Neutrophil (primary cell): ENCODE measurements around the gene EPN2.
"Not testable (repeated sequence)": the region's sequence is repeated elsewhere in the genome, so short reads cannot be mapped to it uniquely, and the experiment has no call there.

Experiments
- H3K27ac ChIP-seq: fragments of 200-600 bp; sonication (generic); 2 replicates; pipeline ENCODE4 v1.5.1; 2016; ENCODE audit warnings: mild to moderate bottlenecking, moderate library complexity
- H3K27me3 ChIP-seq: fragments of 200-600 bp; sonication (generic); 2 replicates; pipeline ENCODE4 v1.6.0; 2016; ENCODE audit warnings: mild to moderate bottlenecking
- H3K36me3 ChIP-seq: fragments of 200-600 bp; sonication (generic); 2 replicates; pipeline ENCODE4 v1.5.1; 2017
- H3K4me1 ChIP-seq, 2 experiments: fragments of 200-600 bp in 1 of 2; sonication (generic) in 1 of 2; 1 replicate in 1 of 2; 2 replicates in 1 of 2; pipeline versions ENCODE4 v1.5.1 to v1.6.1; 2013 to 2016; ENCODE audit warnings: low read depth in 1 of 2, low read length in 1 of 2, mild to moderate bottlenecking in 1 of 2, moderate library complexity in 1 of 2; ENCODE audit not compliant: control insufficient read depth in 1 of 2, insufficient read depth in 1 of 2
- H3K4me3 ChIP-seq, 2 experiments: fragments of 200-600 bp in 1 of 2; sonication (generic) in 1 of 2; 1 replicate in 1 of 2; 2 replicates in 1 of 2; pipeline ENCODE4 v1.5.1; 2013 to 2016; ENCODE audit warnings: low read depth in 1 of 2, low read length in 1 of 2, mild to moderate bottlenecking in 1 of 2, moderate library complexity in 1 of 2
- H3K9me3 ChIP-seq: fragments of 200-600 bp; sonication (generic); 2 replicates; pipeline ENCODE4 v1.5.1; 2016
- CTCF ChIP-seq: fragments of 200-600 bp; sonication (generic); IDR thresholded peaks from 2 replicates; pipeline ENCODE4 v1.5.1; 2016; ENCODE audit warnings: antibody characterized with exemption

Gene EPN2

GRCh38 chr17:19271780-19272357 lies 34.7 kb downstream of the EPN2 start:
- TF ChIP-seq CTCF, result no peak
- Histone ChIP-seq H3K36me3 (no peaks in the 10 kb centered on the region), H3K27ac (no peak overlapping the region), H3K9me3 (no peaks in the 10 kb centered on the region), H3K4me3 (no peak overlapping the region), H3K27me3 (peaks cover 35% of the 10 kb centered on the region), H3K4me1 (peaks cover 36 to 42% of the 10 kb centered on the region in 2 experiments)

DNA sequence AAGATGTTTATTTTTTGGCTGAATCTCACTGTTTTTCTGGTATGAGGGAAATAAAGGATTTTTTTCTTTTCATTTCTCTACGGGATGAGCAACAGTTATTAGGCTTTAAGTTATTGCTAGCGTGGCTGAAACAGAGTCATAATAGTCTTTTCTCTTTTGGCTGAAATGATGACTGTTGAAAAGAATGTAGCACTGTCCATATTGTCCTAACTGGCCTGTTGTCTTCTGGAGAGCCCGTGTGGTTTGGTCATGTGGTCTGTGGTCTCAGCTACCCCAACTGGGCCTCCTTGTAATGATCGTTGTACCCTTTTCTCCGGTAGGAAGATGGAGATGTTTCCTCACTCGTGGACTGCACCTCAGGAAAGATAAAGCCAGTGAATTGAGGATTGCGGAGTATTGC lies 36.6 kb downstream of the EPN2 start:
- Histone ChIP-seq H3K27ac (no peak overlapping the region), H3K36me3 (no peaks in the 10 kb centered on the region), H3K4me1 (peaks cover 29 to 37% of the 10 kb centered on the region in 2 experiments), H3K4me3 (no peak overlapping the region), H3K9me3 (no peaks in the 10 kb centered on the region), H3K27me3 (peaks cover 35% of the 10 kb centered on the region)
- no peak for TF ChIP-seq CTCF

- no peaks in the 10 kb centered on the region for H3K36me3 ChIP-seq
- no peaks in the 10 kb centered on the region for H3K9me3 ChIP-seq
- H3K4me3 ChIP-seq, result no peak overlapping the region
- H3K27me3 ChIP-seq, result peaks cover 35% of the 10 kb centered on the region
- no peak overlapping the region for H3K27ac ChIP-seq
- peaks cover 21 to 33% of the 10 kb centered on the region in 2 experiments for H3K4me1 ChIP-seq
- TF ChIP-seq CTCF, result no peak
These were observed 37.7 kb downstream of the EPN2 start for GRCh38 chr17:19274893-19275292.

DNA sequence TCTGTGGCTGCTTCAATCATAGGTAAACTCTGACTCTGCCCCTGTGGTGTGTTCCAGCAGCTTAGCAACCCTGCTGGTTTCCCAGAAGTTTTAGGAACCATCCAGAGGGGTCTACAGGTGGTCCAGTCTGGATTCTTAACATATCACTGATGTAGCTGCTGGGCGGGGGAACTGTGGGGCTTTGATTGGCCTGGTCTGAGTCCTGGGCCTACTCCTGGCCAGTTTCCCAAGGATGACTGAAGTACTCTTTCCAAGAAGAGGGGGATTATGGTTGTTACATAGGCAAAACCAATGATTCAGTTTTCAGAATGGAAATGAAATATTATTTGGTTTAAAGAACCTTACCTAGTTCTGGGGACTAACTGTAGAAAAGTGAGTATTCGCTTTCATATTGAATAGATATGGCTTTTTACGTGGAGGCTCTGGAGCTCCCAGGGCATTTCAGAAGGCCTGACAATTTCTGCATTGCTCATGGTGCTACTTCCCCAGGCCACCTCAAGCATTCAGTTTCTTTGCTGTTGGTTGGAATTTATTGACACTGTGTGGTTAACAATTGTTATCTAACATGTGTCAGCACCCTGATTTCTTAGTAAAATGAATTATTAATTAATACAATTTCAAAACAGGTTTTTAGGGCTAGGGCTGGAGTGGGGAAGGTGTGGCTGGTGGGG lies 38.4 kb downstream of the EPN2 start:
- H3K27me3 ChIP-seq, result peaks cover 35% of the 10 kb centered on the region
- no peaks in the 10 kb centered on the region for H3K9me3 ChIP-seq
- no peak for TF ChIP-seq CTCF
- no peaks in the 10 kb centered on the region for H3K36me3 ChIP-seq
- H3K4me3 ChIP-seq, result no peak overlapping the region
- H3K27ac ChIP-seq, result no peak overlapping the region
- peaks cover 14 to 26% of the 10 kb centered on the region in 2 experiments for H3K4me1 ChIP-seq

GRCh38 chr17:19278284-19278683 lies 41.1 kb downstream of the EPN2 start:
- H3K36me3 ChIP-seq, H3K4me3 ChIP-seq, H3K27ac ChIP-seq, H3K9me3 ChIP-seq: not testable (repeated sequence)
- peaks cover 4 to 13% of the 10 kb centered on the region in 2 experiments for H3K4me1 ChIP-seq
- H3K27me3 ChIP-seq, result peaks cover 19% of the 10 kb centered on the region

GRCh38 chr17:19278729-19279128 lies 41.6 kb downstream of the EPN2 start:
- no peak for TF ChIP-seq CTCF
- no peaks in the 10 kb centered on the region for H3K9me3 ChIP-seq
- no peak overlapping the region for H3K4me3 ChIP-seq
- H3K36me3 ChIP-seq, result no peaks in the 10 kb centered on the region
- peaks cover 4 to 13% of the 10 kb centered on the region in 2 experiments for H3K4me1 ChIP-seq
- H3K27me3 ChIP-seq, result peaks cover 15% of the 10 kb centered on the region
- peak overlapping the region; percentile 50 for H3K27ac ChIP-seq
